Fibroblast of skin of right quadriceps (primary cell): Measurements from ENCODE around the gene AATK.

Experiments used
- DNase-seq: peaks from one replicate; pipeline ENCODE4 v3.0.0-alpha.2; 2013

AATK gene

GRCh38 chr17:81196505-81197408, 30.7 kb upstream of the AATK start:
- DNase-seq: no peak

- no peak for DNase-seq
Measured at GRCh38 chr17:81195941-81196495, 30.0 kb upstream of the AATK start.

GRCh38 chr17:81194941-81195901, 29.2 kb upstream of the AATK start:
- no peak for DNase-seq

GRCh38 chr17:81194225-81194760, 28.3 kb upstream of the AATK start:
- no peak for DNase-seq

- no peak for DNase-seq
Measured at GRCh38 chr17:81193470-81194224, 27.6 kb upstream of the AATK start.

- DNase-seq: no peak
Measured at GRCh38 chr17:81193051-81193410, 27.0 kb upstream of the AATK start.

GRCh38 chr17:81192386-81193050, 26.5 kb upstream of the AATK start:
- no peak for DNase-seq

GRCh38 chr17:81191646-81192045, 25.6 kb upstream of the AATK start:
- DNase-seq: no peak

- no peak for DNase-seq
Measured at GRCh38 chr17:81191116-81191515, 25.1 kb upstream of the AATK start.

- no peak for DNase-seq
Measured at GRCh38 chr17:81190591-81190990, 24.6 kb upstream of the AATK start.

GRCh38 chr17:81189670-81190530, 23.9 kb upstream of the AATK start:
- DNase-seq: no peak

GRCh38 chr17:81189016-81189415, 23.0 kb upstream of the AATK start:
- no peak for DNase-seq

- DNase-seq: no peak
Measured at GRCh38 chr17:81188491-81188840, 22.4 kb upstream of the AATK start.

GRCh38 chr17:81187586-81188490, 21.8 kb upstream of the AATK start:
- no peak for DNase-seq

GRCh38 chr17:81187120-81187519, 21.1 kb upstream of the AATK start:
- DNase-seq: no peak

- DNase-seq: no peak
Measured at GRCh38 chr17:81186203-81186602, 20.2 kb upstream of the AATK start.

- no peak for DNase-seq
Measured at GRCh38 chr17:81184555-81184954, 18.5 kb upstream of the AATK start.

GRCh38 chr17:81183807-81184206, 17.8 kb upstream of the AATK start:
- DNase-seq: no peak

GRCh38 chr17:81183316-81183715, 17.3 kb upstream of the AATK start:
- DNase-seq: no peak

GRCh38 chr17:81182596-81182995, 16.6 kb upstream of the AATK start:
- no peak for DNase-seq
